GM12801 (cell line): ENCODE measurements around the gene AGK.

Experiments used
- CTCF ChIP-seq: IDR thresholded peaks from one replicate; pipeline ENCODE4 v1.5.1; 2011; ENCODE audit warnings: control low read depth; ENCODE audit not compliant: insufficient read length; ENCODE audit errors: extremely low read depth

Gene AGK

DNA sequence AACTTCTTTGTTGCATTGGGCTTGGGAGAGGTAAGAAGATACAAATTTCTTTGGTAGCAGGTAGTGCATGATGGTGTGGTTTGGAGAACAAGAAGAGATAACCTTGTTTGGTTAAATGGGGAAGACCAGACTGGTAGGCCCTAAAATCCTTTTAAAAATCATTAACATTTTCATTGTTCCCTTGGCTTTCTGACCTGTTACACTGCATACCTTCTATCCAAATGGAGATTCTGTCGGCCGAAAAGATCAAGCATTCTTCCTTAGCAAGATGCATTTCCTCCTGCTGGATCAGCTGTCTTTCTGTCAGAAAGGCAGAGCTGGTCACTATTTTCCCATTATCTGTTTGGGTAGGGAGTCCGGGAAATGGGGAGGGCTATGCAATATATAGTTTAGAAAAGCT lies 33.7 kb downstream of the AGK start:
- TF ChIP-seq CTCF: no peak

- no peak for TF ChIP-seq CTCF
These were observed 34.6 kb downstream of the AGK start for GRCh38 chr7:141585592-141586510.

DNA sequence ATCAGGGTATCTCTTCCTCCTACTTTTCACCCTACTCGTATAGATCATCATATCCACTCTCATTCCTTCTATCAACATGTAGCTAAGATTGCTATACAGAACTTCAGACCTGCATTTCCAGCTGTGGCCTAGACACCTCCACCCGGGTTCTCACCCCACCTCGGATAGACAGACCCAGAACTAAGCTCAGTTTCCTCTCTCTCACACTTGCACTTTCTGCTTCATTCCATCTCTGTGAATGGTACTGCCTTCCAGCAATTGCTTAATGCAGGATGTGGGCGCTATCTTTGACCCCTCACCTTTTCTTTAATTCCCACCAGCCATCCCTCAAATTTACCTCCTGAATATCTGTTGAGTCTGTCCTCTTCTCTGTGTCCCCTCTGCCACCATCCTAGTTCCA lies 35.7 kb downstream of the AGK start:
- no peak for TF ChIP-seq CTCF

GRCh38 chr7:141587304-141587703 lies 36.1 kb downstream of the AGK start:
- TF ChIP-seq CTCF: no peak

- TF ChIP-seq CTCF: no peak
These were observed 37.7 kb downstream of the AGK start for GRCh38 chr7:141588912-141589311.

GRCh38 chr7:141590071-141590470 lies 38.9 kb downstream of the AGK start:
- TF ChIP-seq CTCF: no peak

DNA sequence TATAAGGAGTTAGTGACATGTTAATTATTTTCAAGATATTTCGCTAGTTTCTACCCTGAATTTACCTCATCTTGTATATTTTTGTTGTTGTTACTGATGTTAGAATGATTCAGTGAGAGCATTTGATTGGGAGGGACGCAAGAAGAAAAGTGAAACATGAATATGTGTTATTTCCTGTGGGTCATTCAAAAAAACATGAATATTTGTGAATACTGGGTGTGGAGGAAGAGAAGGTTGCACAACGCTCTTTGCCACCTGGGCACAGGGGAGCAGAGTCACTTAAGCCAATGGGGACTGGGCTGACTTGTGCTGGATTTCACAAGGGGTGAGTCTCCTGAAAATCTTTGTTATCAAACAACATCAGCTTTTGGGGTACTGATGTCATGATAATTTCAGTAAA lies 39.5 kb downstream of the AGK start:
- no peak for TF ChIP-seq CTCF
